NCI-H1105 treated with DMSO at 0.1 percent for 48 hours (cell line): ENCODE data around the gene TGFB1I1.

ENCODE experiments used
- DNase-seq: peaks from one replicate; lab custom pipeline; 2025; lab: John Stamatoyannopoulos, UW

The TGFB1I1 gene

DNA sequence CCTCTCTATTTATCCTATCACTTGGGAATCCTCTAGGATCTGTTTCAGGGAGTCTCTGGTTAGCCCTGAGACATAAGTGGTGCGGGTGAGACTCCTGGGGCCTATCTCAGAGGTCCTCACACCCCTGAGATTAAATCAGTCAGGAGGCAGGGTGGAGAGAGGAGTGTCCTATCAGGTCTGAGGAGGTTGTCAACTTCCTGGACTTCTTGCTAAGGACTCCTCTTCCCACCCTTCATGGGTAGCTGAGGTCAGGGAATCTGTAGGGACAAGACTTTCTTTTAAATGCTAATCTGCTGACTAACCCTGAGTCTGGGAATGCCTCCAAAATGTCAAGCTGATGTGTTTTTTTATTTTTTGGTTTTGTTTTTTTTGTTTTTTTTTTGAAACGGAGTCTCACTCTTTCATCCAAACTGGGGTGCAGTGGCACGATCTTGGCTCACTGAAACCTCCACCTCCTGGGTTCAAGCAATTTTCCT is 19.3 kb upstream of the TGFB1I1 start:
- DNase-seq = no peak

DNA sequence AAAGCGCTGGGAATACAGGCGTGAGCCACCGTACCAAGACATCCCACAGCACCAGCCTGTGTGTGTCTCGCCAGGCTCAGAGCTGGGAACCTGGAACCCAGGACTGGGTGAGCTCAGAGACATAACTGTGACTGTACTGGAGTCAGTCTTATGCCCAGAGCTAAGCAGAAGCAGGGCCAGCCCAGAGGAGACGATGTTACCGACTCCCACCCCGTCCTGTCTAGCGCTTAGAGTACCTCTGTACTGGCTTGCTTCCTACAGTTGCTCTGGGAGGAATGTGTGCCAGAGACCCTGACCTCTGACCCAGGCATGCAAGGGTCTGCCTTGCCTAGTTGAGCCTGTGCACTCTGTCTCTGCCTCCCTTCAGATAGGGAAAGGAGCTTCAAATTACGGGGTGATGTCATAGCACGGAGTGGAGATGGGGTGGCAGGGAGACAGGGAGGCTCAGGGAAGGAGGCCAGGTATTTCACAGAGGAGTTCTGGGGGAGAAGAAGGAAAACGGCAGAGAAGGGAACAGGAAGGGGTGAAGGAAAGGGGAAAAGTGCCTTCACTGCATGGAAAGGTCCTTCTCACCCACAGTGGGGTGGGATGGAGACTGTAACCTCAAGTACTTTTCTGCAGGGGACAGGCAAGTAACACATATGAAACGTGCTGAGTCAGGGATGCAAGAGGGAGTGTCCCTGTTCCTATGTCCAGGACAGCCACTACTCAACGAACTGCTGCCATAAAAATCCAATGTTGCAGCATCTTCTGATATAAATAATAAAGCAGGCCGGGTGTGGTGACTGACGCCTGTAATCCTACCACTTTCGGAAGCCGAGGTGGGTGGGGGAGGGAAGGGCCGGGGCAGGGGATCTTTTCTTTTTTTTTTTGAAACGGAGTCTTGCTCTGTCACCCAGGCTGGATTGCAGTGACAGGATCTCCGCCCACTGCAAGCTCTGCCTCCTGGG is 18.4 kb upstream of the TGFB1I1 start:
- DNase-seq = no peak

DNA sequence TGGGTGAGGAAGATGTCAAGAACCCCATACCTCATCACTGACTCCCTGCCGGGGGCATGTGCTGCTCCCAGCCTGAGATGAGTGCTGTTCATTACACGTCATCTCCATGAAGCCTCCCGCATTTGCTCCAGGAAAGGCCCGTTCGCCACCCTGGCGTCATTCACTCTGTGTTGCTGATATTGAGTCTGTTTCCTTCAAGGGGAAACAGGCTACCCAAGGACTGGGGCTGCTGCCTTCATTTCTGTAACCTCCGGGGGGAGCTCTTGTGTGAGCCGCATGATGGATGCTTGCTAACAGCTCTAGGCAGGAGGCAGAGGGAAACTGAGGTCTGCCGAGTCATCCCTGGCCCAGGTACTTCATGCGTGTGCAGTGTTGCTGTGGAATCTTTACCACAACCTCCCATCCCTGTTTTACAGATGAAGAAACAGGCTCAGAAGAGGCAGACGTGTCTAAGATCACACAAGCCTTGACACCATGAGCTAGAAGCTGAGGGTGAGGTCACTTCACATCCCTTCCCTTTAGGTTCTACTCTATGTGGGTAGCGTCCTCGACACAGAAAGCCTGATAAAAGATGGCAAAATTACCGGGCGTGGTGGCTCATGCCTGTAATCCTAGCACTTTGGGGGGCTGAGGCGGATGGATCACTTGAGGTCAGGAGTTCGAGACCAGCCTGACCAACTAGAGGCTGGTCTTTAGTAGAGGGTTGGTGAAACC is 16.2 kb upstream of the TGFB1I1 start:
- no peak for DNase-seq

DNA sequence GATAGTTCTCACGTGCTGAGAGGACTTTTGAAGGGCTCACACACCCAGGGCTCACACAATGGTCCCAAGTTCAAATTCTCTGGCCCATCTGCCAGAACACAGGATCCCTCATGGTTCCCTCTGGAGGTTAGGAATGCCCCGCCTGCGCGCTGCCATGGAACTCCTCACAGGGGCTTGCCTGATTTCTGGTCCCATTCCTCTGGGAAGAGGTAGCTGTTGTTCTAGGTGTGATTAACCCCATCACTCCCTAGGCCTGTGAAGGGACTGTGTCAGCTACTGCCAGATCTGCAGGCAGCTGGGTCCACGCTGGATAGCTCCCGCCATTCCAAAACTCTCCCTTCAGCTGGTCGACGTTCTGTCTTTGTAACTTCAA is 15.0 kb upstream of the TGFB1I1 start:
- DNase-seq = no peak

DNA sequence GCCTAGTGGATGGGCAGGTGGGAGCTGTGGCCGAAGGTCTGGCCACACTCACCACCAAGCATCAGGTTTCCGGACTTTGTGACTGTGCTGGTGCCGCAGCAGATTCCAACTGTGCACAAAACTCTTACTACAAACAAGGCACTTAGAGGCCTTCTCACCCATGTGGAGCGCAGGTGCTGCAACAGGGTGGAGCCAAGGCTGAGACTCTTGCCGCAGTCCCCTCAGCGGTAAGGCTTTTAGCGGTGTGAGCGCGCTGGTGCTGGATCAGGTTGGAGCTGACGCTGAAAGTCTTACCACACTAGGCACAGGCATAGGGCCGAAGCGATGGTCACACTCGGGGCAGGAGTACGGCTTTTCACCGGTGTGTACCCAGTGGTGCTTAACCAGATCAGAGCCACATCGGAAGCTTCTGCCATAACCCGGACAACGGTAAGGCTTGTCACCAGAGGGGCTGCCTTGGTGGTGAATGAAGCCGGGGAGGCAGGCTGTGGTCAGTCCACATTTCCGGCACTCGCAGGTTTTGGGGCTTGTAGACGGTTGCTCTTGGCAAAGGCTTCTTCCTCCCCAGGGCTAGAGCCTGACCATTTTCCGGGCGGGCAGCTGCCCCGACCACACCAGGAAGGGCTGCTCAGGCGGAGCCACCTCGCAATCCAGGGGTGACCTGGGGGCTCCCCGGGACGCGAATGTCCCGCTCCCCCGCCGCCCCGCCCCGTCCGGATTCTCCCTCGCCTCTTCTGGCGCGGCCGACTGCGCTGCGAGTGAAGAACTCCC is 13.7 kb upstream of the TGFB1I1 start:
- DNase-seq = no peak

DNA sequence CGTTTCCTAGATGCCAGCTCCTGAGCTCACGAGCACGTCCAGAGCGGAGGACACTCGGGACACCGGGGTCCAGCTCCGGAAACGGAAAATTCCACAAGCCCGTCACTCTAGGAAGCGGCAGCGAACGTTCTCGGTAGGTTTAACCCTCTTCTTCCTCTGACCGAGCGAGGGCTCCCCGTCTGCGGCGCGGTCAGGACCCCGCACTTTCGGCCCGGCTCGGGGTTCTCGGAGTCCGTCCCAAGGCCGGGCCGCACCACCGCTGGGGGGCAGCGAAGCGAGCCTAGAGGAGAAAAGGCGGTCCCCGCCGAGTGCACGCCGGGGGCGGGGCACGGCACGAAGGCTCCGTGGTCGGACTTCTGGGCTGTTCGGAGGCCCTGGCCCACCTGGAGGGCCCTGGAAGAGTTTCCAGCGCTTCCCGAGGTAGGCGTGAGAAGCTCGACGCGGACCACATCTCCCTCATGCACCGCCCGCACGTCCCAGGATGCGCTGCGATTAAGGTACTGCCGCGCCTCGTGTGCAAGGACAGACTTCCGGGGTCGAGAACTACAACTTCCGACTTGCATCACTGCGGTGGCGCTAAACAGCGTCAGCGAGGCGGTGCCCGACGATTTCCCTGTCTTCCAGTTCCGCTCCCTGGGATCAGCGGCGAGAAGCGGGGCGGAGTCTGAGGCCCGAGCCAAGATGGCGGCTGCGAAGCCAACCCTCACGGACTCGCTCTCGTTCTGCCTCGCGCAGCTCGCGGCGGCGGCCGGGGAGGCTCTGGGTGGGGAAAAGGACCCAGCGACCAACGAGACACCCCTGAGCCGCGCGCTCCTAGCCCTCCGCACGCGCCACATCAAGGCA is 12.9 kb upstream of the TGFB1I1 start, which contains the start of gene ARMC5:
ARMC5 (plus strand) TSS at position 658 of the 843 bp plus-strand sequence; CDS start at position 682, 24 bp downstream.
- peak; percentile 95 for DNase-seq

DNA sequence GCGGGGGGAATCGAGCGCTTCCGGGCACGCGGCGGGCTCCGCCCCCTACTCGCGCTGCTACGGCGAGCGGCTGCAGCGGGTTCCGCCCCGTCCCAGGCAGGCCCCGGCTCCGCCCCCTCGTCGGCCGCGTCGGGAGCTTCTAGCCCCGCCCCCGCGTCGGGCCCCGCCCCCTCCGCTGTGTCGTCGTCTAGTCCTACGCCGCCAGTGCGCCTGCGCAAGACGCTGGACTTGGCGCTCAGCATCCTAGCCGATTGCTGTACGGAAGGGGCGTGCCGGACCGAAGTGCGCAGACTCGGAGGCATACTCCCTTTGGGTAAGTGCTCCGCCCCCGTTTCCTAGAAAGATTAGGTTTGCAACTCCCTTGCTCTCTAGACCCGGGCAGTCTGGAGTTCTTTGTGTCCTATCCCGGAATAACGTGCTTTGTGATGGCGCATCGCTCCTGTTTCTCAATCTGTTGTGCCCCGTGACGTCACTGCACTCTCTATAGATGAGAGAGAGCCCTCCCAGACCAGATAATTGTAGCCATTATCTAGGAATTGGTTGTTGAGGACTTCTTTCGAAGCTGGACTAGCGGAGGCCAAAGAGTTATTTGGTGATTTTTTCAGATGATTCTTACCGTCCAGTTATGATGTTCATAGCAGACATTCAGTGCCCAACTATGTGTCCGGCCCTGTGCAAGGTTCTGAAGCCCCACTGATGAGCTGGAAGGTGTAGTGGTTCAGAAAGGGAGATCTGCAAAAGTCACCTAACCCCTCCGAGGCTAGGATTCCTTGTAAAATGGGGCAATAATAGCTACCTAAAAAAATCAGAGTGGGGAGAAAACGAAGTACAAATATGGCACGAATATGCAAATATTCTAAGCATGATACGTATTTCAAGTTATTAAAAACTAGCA is 12.0 kb upstream of the TGFB1I1 start:
- DNase-seq = peak; percentile 97

DNA sequence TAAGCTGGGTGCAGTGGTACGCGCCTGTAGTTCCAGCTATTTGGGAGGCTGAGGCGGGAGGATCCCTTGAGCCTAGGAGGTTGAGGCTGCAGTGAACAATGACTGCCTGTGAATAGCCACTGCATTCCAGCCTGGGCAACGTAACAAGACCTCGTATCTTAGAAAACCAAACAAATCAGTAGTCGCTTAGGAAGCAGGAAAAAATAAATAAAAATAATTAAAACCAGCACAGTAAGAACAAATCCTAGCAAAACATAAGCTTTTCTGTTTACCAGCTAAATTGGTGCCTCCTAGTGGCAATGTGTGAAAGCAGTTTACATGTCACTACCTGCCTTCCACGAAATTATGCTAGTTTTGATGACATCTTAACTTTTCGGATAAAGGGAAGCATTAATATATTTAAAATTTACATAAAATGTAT is 11.4 kb upstream of the TGFB1I1 start:
- no peak for DNase-seq

DNA sequence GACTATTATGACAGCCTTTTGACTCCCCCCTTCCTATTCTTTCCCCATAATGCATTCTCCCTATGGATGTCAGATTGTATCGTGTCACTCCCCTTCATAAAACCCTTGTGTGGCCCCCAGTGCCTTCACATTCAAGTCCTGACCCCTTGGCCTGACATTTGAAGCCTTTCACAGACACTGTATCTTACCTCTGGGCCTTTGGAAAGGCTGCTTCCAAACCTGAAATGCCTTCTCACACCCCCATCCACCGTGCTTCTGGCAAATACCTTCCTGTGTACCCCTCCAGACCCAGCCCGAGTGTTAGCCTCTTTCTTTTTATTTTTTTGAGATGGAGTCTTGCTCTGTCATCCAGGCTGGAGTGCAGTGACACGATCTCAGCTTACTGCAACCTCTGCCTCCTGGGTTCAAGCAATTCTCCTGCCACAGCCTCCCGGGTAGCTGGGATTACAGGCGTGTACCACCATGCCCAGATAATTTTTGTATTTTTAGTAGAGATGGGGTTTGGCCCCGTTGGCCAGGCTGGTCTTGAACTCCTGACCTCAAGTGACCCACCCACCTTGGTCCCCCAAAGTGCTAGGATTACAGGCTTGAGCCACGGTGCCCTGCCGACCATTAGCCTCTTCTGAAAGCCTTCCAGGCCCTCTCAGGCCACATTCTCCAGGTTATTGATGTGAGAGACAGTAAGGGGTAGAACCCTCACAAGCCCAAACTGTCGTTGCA is 10.6 kb upstream of the TGFB1I1 start:
- no peak for DNase-seq

DNA sequence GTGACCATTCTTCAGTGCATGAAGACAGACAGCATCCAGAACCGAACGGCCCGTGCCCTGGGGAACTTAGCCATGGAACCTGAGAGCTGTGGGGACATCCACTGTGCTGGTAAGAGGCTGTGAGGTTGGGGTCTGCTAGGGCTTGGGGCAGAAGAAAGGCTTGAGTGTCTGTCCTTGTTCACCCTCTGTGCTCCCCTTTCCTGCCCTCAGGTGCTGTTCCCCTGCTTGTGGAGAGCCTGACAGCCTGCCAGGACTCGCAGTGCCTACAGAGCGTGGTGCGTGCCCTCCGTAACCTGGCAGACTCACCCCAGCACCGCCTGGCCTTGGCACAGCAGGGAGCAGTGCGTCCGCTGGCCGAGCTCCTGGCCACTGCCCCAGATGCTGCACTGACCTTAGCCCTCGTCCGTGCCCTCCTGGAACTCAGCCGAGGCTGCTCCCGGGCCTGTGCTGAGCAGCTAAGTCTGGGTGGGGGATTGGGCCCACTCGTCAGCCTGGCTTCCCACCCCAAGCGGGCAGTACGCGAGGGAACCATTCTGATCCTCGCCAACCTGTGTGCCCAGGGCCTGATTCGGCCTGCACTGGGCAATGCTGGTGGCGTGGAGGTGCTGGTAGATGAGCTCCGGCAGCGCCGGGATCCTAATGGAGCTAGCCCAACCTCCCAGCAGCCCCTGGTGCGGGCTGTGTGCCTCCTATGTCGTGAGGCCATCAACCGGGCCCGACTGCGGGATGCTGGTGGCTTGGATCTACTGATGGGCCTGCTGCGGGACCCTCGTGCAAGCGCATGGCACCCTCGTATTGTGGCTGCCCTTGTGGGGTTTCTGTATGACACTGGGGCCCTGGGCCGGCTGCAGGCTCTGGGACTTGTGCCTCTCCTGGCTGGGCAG is 9.8 kb upstream of the TGFB1I1 start:
- DNase-seq = no peak

DNA sequence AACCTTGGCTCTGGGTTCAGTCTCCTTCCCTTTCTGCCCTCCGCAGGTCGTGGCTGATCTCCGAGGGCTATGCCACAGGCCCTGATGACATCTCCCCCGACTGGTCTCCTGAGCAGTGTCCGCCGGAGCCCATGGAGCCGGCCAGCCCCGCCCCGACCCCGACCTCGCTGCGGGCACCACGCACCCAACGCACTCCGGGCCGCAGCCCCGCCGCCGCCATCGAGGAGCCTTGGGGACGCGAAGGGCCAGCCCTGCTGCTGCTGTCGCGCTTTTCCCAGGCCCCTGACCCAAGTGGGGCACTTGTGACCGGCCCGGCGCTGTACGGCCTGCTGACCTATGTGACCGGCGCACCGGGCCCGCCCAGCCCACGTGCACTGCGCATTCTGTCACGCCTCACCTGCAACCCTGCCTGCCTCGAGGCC is 7.6 kb upstream of the TGFB1I1 start:
- no peak for DNase-seq

DNA sequence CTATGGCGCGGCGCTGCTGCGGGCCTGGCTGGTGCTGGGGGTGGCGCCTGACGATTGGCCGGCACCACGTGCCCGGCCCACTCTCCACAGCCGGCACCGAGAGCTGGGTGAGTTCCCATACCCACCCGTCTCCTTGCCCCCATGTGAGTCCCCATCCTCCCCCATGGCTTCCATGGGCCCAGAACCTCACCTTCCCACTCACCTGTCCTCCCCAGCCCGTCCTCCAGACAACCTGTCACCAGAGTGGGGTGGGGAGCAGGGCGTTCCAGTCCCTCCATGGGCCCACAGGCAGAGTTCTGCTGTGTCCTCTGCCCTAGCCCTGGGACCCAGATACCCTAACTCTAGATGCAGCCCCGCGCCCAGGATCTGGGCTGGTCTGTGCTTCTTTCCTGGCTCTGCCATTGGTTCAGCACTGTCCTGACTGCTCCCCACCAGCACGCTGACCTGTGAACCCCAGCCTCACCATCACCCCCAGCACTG is 7.1 kb upstream of the TGFB1I1 start:
- DNase-seq = no peak

DNA sequence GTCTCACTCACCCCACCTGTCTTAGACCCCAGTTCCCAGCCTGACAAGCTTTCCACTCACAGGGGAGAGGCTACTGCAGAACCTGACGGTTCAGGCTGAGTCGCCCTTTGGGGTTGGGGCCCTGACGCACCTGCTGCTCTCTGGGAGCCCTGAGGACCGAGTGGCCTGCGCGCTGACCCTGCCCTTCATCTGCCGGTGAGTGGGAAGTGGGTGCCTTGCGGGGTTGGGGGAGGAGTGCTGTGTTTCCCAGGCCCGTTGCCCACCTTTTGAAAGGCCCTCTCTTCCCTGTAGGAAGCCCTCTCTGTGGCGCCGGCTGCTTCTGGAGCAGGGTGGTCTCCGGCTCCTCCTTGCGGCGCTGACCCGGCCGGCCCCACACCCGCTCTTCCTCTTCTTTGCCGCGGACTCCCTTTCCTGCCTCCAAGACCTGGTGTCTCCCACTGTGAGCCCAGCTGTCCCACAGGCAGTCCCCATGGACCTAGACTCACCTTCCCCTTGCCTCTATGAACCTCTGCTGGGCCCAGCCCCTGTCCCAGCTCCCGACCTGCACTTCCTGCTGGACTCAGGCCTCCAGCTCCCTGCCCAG is 6.1 kb upstream of the TGFB1I1 start:
- DNase-seq = no peak

DNA sequence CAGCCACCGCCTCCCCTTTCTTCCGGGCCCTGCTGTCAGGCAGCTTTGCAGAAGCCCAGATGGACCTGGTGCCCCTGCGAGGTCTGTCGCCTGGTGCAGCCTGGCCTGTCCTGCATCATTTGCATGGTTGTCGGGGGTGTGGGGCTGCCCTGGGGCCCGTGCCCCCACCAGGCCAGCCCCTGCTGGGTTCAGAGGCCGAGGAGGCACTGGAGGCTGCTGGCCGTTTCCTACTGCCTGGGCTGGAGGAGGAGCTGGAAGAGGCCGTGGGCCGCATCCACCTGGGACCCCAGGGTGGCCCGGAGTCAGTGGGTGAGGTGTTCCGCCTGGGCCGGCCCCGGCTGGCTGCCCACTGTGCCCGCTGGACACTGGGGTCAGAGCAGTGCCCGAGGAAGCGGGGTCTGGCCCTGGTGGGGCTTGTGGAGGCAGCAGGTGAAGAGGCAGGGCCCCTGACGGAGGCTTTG is 5.5 kb upstream of the TGFB1I1 start:
- DNase-seq = no peak

DNA sequence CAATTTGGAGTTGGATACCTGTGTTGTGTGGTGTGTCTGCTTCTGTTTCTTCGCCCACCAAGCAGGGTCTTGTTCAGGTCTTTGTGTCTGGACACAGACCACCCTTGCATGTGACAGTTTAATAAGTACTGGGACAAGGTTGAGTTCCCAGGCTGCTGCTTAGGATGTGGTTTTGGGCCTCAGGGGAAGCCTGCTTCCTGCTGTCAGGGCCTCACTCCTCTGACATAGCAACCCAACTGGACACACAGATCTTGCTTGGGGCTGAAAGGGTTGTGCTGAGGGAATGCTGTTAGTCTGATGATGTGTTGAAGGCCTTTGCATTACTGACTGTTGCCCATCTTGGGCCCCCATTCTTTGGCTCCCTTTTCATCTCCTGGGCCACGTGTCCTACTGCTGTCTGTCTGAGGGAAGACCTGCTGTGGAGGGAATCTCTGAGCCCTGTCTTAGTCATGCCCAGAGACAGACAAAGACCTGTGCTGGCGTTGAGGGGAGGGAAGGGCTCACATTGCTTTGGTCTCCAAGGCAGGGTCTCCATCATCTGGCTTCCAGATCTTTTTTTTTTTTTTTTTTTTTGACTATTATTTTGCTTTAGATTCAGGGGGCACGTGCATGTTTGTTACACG is 4.7 kb upstream of the TGFB1I1 start:
- no peak for DNase-seq

DNA sequence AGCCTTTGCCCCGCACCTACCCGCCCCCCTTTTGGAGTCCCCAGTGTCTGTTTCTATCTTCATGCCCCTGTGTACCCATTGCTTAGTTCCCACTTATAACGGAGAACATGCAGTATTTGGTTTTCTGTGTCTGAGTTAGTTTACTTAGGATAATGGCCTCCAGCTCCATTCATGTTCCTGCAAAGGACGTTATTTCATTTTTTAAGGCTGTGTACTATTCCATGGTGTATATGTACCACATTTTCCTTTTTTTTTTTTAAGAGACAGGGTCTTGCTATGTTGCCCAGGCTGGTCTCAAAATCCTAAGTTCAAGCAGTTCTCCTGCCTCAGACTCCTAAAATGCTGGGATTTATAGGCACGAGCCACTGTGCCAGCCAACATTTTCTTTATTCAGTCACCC is 4.1 kb upstream of the TGFB1I1 start:
- no peak for DNase-seq

DNA sequence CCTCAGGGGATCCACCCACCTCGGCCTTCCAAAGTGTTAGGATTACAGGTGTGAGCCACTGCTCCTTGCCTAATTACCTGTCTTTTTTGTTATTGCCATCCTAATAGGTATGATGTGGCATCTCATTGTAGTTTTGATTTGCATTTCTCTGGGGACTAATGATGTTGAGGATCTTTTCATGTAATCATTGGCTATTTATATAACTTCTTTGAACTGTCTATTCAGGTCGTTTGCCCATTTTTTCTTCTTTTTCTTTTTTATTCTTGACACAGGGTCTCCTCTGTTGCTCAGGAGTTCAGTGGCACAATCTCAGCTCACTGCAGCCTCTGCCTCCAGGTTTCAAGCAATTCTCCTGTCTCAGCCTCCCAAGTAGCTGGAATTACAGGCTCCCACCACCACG is 1.3 kb upstream of the TGFB1I1 start:
- no peak for DNase-seq
